SU-DHL-6 (cell line): ENCODE measurements around the gene AMPD3.

Source experiments
- H2AFZ ChIP-seq: fragments of 200-600 bp; sonication (generic); 2 replicates; pipeline ENCODE4 v1.6.1; 2014; ENCODE audit warnings: low read depth, mild to moderate bottlenecking, moderate library complexity, mixed read lengths, antibody characterized with exemption, low read length; ENCODE audit not compliant: severe bottlenecking
- H3F3A ChIP-seq: fragments of 200-600 bp; shearing (Covaris generic); 2 replicates; pipeline ENCODE4 v1.6.0; 2016; ENCODE audit warnings: antibody characterized with exemption, mild to moderate bottlenecking; ENCODE audit not compliant: insufficient read depth
- H3K27ac ChIP-seq: fragments of 200-600 bp; sonication (generic); 2 replicates; pipeline ENCODE4 v1.5.1; 2016; ENCODE audit warnings: low read depth, mild to moderate bottlenecking, low read length, moderate library complexity, mixed read lengths
- H3K27me3 ChIP-seq: fragments of 200-600 bp; sonication (generic), shearing (Covaris generic); 2 replicates; pipeline ENCODE4 v1.6.0; 2014; ENCODE audit warnings: mild to moderate bottlenecking, low read length
- H3K36me3 ChIP-seq: fragments of 200-600 bp; sonication (generic); 2 replicates; pipeline ENCODE4 v1.6.1; 2014; ENCODE audit warnings: mild to moderate bottlenecking, low read length, mixed read lengths
- H3K4me2 ChIP-seq: fragments of 300-600, 200-600 bp; shearing (Covaris generic), sonication (generic); 2 replicates; pipeline ENCODE4 v1.6.0; 2014; ENCODE audit warnings: low read length, low read depth, mild to moderate bottlenecking; ENCODE audit not compliant: poor library complexity, severe bottlenecking
- H3K4me3 ChIP-seq: fragments of 200-600 bp; sonication (generic); 2 replicates; pipeline ENCODE4 v1.5.1; 2014; ENCODE audit warnings: antibody characterized with exemption, low read length, mild to moderate bottlenecking, mixed read lengths; ENCODE audit not compliant: insufficient read depth, poor library complexity, severe bottlenecking
- H3K79me2 ChIP-seq: fragments of 200-600 bp; sonication (generic); 2 replicates; pipeline ENCODE4 v1.6.1; 2014; ENCODE audit warnings: mild to moderate bottlenecking, low read length, moderate library complexity; ENCODE audit not compliant: insufficient read depth
- H3K9ac ChIP-seq: fragments of 200-600 bp; sonication (generic); 2 replicates; pipeline ENCODE4 v1.7.0; 2014; ENCODE audit warnings: mild to moderate bottlenecking, low read length
- H3K9me2 ChIP-seq: fragments of 200-600 bp; sonication (generic); replicated peaks from 2 replicates; pipeline ENCODE4 v1.6.1; 2014; ENCODE audit warnings: low read length; ENCODE audit not compliant: insufficient read depth
- H3K9me3 ChIP-seq: fragments of 200-600 bp; sonication (generic); 2 replicates; pipeline ENCODE4 v1.6.1; 2014; ENCODE audit warnings: low read length, mixed read lengths; ENCODE audit not compliant: insufficient read depth
- H4K20me1 ChIP-seq: fragments of 200-600 bp; sonication (generic); 2 replicates; pipeline ENCODE4 v1.6.1; 2014; ENCODE audit warnings: low read depth, mild to moderate bottlenecking, antibody characterized with exemption, low read length, moderate library complexity, mixed read lengths
- EZH2phosphoT487 ChIP-seq: fragments of 200-600 bp; sonication (generic), shearing (Covaris generic); conservative IDR thresholded peaks from 2 replicates; pipeline ENCODE4 v1.6.1; 2018; ENCODE audit warnings: mild to moderate bottlenecking, antibody characterized with exemption, low read length, moderate library complexity, mixed read lengths
- TF ChIP-seq, protein P1 (sequence below): fragments of 200-600 bp; sonication (generic); IDR thresholded peaks from one replicate; pipeline ENCODE4 v1.5.1; 2017; ENCODE audit warnings: antibody characterized with exemption, mild to moderate bottlenecking, low read length, moderate library complexity; ENCODE audit not compliant: insufficient read depth, poor library complexity, severe bottlenecking

AMPD3 gene

GRCh38 chr11:10542776-10543175 lies 87.7 kb downstream of the AMPD3 start:
- Histone ChIP-seq H3K27ac (no peak overlapping the region), H3K27me3 (no peaks in the 10 kb centered on the region), H3K9me2 (no peaks in the 10 kb centered on the region), H3K9ac (no peak overlapping the region), H3K79me2 (no peaks in the 10 kb centered on the region), H3K4me3 (no peak overlapping the region), H2AFZ (no peak overlapping the region), H4K20me1 (no peaks in the 10 kb centered on the region), H3K9me3 (peaks cover 12% of the 10 kb centered on the region; the same call in 1 of the 2 replicates), H3F3A (no peaks in the 10 kb centered on the region), H3K4me2 (no peak overlapping the region), H3K36me3 (no peaks in the 10 kb centered on the region)
- no peak for TF ChIP-seq EZH2phosphoT487
- TF ChIP-seq, protein P1, sequence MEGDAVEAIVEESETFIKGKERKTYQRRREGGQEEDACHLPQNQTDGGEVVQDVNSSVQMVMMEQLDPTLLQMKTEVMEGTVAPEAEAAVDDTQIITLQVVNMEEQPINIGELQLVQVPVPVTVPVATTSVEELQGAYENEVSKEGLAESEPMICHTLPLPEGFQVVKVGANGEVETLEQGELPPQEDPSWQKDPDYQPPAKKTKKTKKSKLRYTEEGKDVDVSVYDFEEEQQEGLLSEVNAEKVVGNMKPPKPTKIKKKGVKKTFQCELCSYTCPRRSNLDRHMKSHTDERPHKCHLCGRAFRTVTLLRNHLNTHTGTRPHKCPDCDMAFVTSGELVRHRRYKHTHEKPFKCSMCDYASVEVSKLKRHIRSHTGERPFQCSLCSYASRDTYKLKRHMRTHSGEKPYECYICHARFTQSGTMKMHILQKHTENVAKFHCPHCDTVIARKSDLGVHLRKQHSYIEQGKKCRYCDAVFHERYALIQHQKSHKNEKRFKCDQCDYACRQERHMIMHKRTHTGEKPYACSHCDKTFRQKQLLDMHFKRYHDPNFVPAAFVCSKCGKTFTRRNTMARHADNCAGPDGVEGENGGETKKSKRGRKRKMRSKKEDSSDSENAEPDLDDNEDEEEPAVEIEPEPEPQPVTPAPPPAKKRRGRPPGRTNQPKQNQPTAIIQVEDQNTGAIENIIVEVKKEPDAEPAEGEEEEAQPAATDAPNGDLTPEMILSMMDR, result no peak

GRCh38 chr11:10543782-10544181 lies 88.7 kb downstream of the AMPD3 start:
- no peak for TF ChIP-seq EZH2phosphoT487
- TF ChIP-seq, protein P1, result no peak
- Histone ChIP-seq H3K79me2 (no peaks in the 10 kb centered on the region), H3K4me3 (no peak overlapping the region), H3K9me2 (no peaks in the 10 kb centered on the region), H3K27ac (no peak overlapping the region), H3K9ac (no peak overlapping the region), H3F3A (no peaks in the 10 kb centered on the region), H4K20me1 (no peaks in the 10 kb centered on the region), H3K9me3 (peaks cover 12% of the 10 kb centered on the region; the same call in 1 of the 2 replicates), H3K36me3 (no peaks in the 10 kb centered on the region), H3K27me3 (no peaks in the 10 kb centered on the region), H3K4me2 (no peak overlapping the region), H2AFZ (no peak overlapping the region)

GRCh38 chr11:10544491-10545465 lies 89.7 kb downstream of the AMPD3 start:
- H3K27me3 ChIP-seq, result no peaks in the 10 kb centered on the region
- no peaks in the 10 kb centered on the region for H3K9me2 ChIP-seq
- H3K4me2 ChIP-seq, result no peak overlapping the region
- no peaks in the 10 kb centered on the region for H3F3A ChIP-seq
- H3K9ac ChIP-seq, result no peak overlapping the region
- H3K36me3 ChIP-seq, result no peaks in the 10 kb centered on the region
- H3K9me3 ChIP-seq, result peaks cover 12% of the 10 kb centered on the region; the same call in 1 of the 2 replicates
- H3K79me2 ChIP-seq, result no peaks in the 10 kb centered on the region
- TF ChIP-seq EZH2phosphoT487, result no peak
- TF ChIP-seq, protein P1, result no peak
- no peak overlapping the region for H3K4me3 ChIP-seq
- no peaks in the 10 kb centered on the region for H4K20me1 ChIP-seq
- H3K27ac ChIP-seq, result no peak overlapping the region
- no peak overlapping the region for H2AFZ ChIP-seq
